ENCODE measurements around the gene EPHA10. TPM values are rescaled to one million over a fixed set of nuclear protein-coding genes. Genes with fewer than 3 reads are reported as not detected.

The EPHA10 gene
- total RNA-seq, 2 donors from 2014 or later, result 0.42 TPM; not detected in 1

GRCh38 chr1:37699147-37699546 lies 65.8 kb downstream of the EPHA10 start:
- H3K9ac ChIP-seq (ENCODE audit: extremely low read depth, low read length, poor library complexity, severe bottlenecking), result no peak overlapping the region
- H3K9me3 ChIP-seq (ENCODE audit: control insufficient read depth, low read length), result no peaks in the 10 kb centered on the region
- H3K27me3 ChIP-seq (ENCODE audit: control insufficient read depth, insufficient read depth, low read length, poor library complexity, severe bottlenecking), result no peaks in the 10 kb centered on the region
- no peak for TF ChIP-seq CTCF (conservative IDR thresholded peaks at IDR 0.05)
- no peak overlapping the region for H3K4me3 ChIP-seq (ENCODE audit: low read length)
- no peaks in the 10 kb centered on the region for H3K4me1 ChIP-seq (ENCODE audit: control insufficient read depth, insufficient read depth, low read length)
- no peaks in the 10 kb centered on the region for H3K27me3 Mint-ChIP-seq (ENCODE audit: insufficient read depth)
- peaks cover 90% of the 10 kb centered on the region for H3K36me3 ChIP-seq (ENCODE audit: control insufficient read depth, insufficient read depth, low read length)
- no peaks in the 10 kb centered on the region for H3K9me3 Mint-ChIP-seq
- H3K27ac Mint-ChIP-seq, result no peak overlapping the region
- no peaks in the 10 kb centered on the region for H3K4me1 Mint-ChIP-seq
- WGBS, 2 experiments (ENCODE audit: insufficient coverage in 1 of 2, insufficient read length in 1 of 2), result 87 to 91% methylated on average over 5 to 7 of the region's 7 CpGs
- H3K4me3 Mint-ChIP-seq, result no peak overlapping the region
- DNase-seq, result no peak
- H3K27ac ChIP-seq (ENCODE audit: low read depth, low read length), result no peak overlapping the region
- H3K36me3 Mint-ChIP-seq (ENCODE audit: low read depth), result peaks cover 72% of the 10 kb centered on the region

GRCh38 chr1:37697737-37698136 lies 67.2 kb downstream of the EPHA10 start:
- no peak overlapping the region for H3K9ac ChIP-seq (ENCODE audit: extremely low read depth, low read length, poor library complexity, severe bottlenecking)
- 89 to 90% methylated on average over 2 of the region's 2 CpGs for WGBS, 2 experiments (ENCODE audit: insufficient coverage in 1 of 2, insufficient read length in 1 of 2)
- DNase-seq, result no peak

GRCh38 chr1:37697090-37697489 lies 67.8 kb downstream of the EPHA10 start:
- peaks cover 56% of the 10 kb centered on the region for H3K36me3 Mint-ChIP-seq (ENCODE audit: low read depth)
- H3K4me1 Mint-ChIP-seq, result no peaks in the 10 kb centered on the region
- no peak overlapping the region for H3K27ac Mint-ChIP-seq
- H3K27me3 Mint-ChIP-seq (ENCODE audit: insufficient read depth), result no peaks in the 10 kb centered on the region
- no peak overlapping the region for H3K4me3 ChIP-seq (ENCODE audit: low read length)
- peaks cover 75% of the 10 kb centered on the region for H3K36me3 ChIP-seq (ENCODE audit: control insufficient read depth, insufficient read depth, low read length)
- no peaks in the 10 kb centered on the region for H3K27me3 ChIP-seq (ENCODE audit: control insufficient read depth, insufficient read depth, low read length, poor library complexity, severe bottlenecking)
- no peak overlapping the region for H3K27ac ChIP-seq (ENCODE audit: low read depth, low read length)
- H3K9me3 Mint-ChIP-seq, result no peaks in the 10 kb centered on the region
- no peak for DNase-seq
- H3K9me3 ChIP-seq (ENCODE audit: control insufficient read depth, low read length), result no peaks in the 10 kb centered on the region
- TF ChIP-seq CTCF (conservative IDR thresholded peaks at IDR 0.05), result no peak
- H3K4me1 ChIP-seq (ENCODE audit: control insufficient read depth, insufficient read depth, low read length), result no peaks in the 10 kb centered on the region
- H3K9ac ChIP-seq (ENCODE audit: extremely low read depth, low read length, poor library complexity, severe bottlenecking), result no peak overlapping the region
- H3K4me3 Mint-ChIP-seq, result no peak overlapping the region
- WGBS, 2 experiments (ENCODE audit: insufficient coverage in 1 of 2, insufficient read length in 1 of 2), result 88 to 89% methylated on average over 1 to 2 of the region's 2 CpGs

More at GRCh38 chr1:37697737-37698136, 67.2 kb downstream of the EPHA10 start:
- no peak overlapping the region for H3K27ac Mint-ChIP-seq
- Histone ChIP-seq H3K4me1 (ENCODE audit: control insufficient read depth, insufficient read depth, low read length) (no peaks in the 10 kb centered on the region), H3K27ac (ENCODE audit: low read depth, low read length) (no peak overlapping the region), H3K9me3 (ENCODE audit: control insufficient read depth, low read length) (no peaks in the 10 kb centered on the region), H3K27me3 (ENCODE audit: control insufficient read depth, insufficient read depth, low read length, poor library complexity, severe bottlenecking) (no peaks in the 10 kb centered on the region), H3K36me3 (ENCODE audit: control insufficient read depth, insufficient read depth, low read length) (peaks cover 81% of the 10 kb centered on the region), H3K4me3 (ENCODE audit: low read length) (no peak overlapping the region)
- H3K4me1 Mint-ChIP-seq, result no peaks in the 10 kb centered on the region
- H3K9me3 Mint-ChIP-seq, result no peaks in the 10 kb centered on the region
- H3K4me3 Mint-ChIP-seq, result no peak overlapping the region
- TF ChIP-seq CTCF (conservative IDR thresholded peaks at IDR 0.05), result no peak
- H3K36me3 Mint-ChIP-seq (ENCODE audit: low read depth), result peaks cover 61% of the 10 kb centered on the region
- H3K27me3 Mint-ChIP-seq (ENCODE audit: insufficient read depth), result no peaks in the 10 kb centered on the region
